H9 (cell line): Measurements from ENCODE around the gene AGL. TPM values are rescaled to one million over a fixed set of nuclear protein-coding genes. Genes with fewer than 3 reads are reported as not detected.
"Not testable (repeated sequence)": the region's sequence is repeated elsewhere in the genome, so short reads cannot be mapped to it uniquely, and the experiment has no call there.

Source experiments
- DNase-seq: peaks from one replicate; pipeline ENCODE4 v3.0.0-alpha.2; 2017
- H2AFZ ChIP-seq: one replicate; pipeline ENCODE4 v1.6.1; 2013; ENCODE audit warnings: mild to moderate bottlenecking, low read length, control low read depth, moderate library complexity
- H2AK5ac ChIP-seq: 2 replicates; pipeline ENCODE4 v1.6.1; 2013; ENCODE audit warnings: low read length, control low read depth, mixed read lengths; ENCODE audit not compliant: insufficient read length
- H2BK120ac ChIP-seq: one replicate; pipeline ENCODE4 v1.6.1; 2013; ENCODE audit warnings: low read depth, mild to moderate bottlenecking, low read length, control low read depth, inconsistent platforms; ENCODE audit not compliant: poor library complexity, severe bottlenecking
- H2BK12ac ChIP-seq: 2 replicates; pipeline ENCODE4 v1.6.1; 2013; ENCODE audit warnings: low read length, control low read depth, mixed read lengths, low read depth; ENCODE audit not compliant: insufficient read length
- H2BK15ac ChIP-seq: 2 replicates; pipeline ENCODE4 v1.6.1; 2013; ENCODE audit warnings: low read depth, low read length, control low read depth
- H2BK20ac ChIP-seq: one replicate; pipeline ENCODE4 v1.6.1; 2013; ENCODE audit warnings: low read depth, mild to moderate bottlenecking, low read length, control low read depth, inconsistent platforms; ENCODE audit not compliant: poor library complexity, severe bottlenecking
- H2BK5ac ChIP-seq: 2 replicates; pipeline ENCODE4 v1.6.1; 2013; ENCODE audit warnings: low read length, control low read depth, mixed read lengths; ENCODE audit not compliant: insufficient read length
- H3K14ac ChIP-seq: 2 replicates; pipeline ENCODE4 v1.6.1; 2013; ENCODE audit warnings: low read length, control low read depth; ENCODE audit not compliant: insufficient read depth
- H3K18ac ChIP-seq: 2 replicates; pipeline ENCODE4 v1.6.1; 2013; ENCODE audit warnings: low read depth, mild to moderate bottlenecking, mixed read lengths, low read length, control low read depth; ENCODE audit not compliant: insufficient read length
- H3K23ac ChIP-seq: 2 replicates; pipeline ENCODE4 v1.6.1; 2013; ENCODE audit warnings: low read length, control low read depth, mixed read lengths, low read depth; ENCODE audit not compliant: insufficient read length
- H3K23me2 ChIP-seq: 2 replicates; pipeline ENCODE4 v1.6.1; 2013; ENCODE audit warnings: low read depth, mild to moderate bottlenecking, mixed read lengths, low read length, control low read depth; ENCODE audit not compliant: insufficient read length, poor library complexity, severe bottlenecking
- H3K27ac ChIP-seq: 2 replicates; pipeline ENCODE4 v1.5.1; 2013; ENCODE audit warnings: low read length, control low read depth, mixed read lengths, low read depth; ENCODE audit not compliant: insufficient read length
- H3K27me3 ChIP-seq: 2 replicates; pipeline ENCODE4 v1.6.1; 2013; ENCODE audit warnings: low read length, control low read depth, inconsistent platforms; ENCODE audit not compliant: insufficient read depth
- H3K4ac ChIP-seq: 2 replicates; pipeline ENCODE4 v1.6.1; 2013; ENCODE audit warnings: low read depth, mild to moderate bottlenecking, control low read depth, inconsistent platforms, low read length, moderate library complexity
- H3K4me1 ChIP-seq: 2 replicates; pipeline ENCODE4 v1.6.1; 2013; ENCODE audit warnings: low read length, control low read depth, inconsistent platforms; ENCODE audit not compliant: insufficient read depth
- H3K4me2 ChIP-seq: 2 replicates; pipeline ENCODE4 v1.6.1; 2013; ENCODE audit warnings: low read length, control low read depth, mixed read lengths; ENCODE audit not compliant: insufficient read length, insufficient read depth
- H3K56ac ChIP-seq: 2 replicates; pipeline ENCODE4 v1.6.1; 2013; ENCODE audit warnings: low read depth, mild to moderate bottlenecking, mixed read lengths, low read length, control low read depth; ENCODE audit not compliant: insufficient read length
- H3K79me1 ChIP-seq: 2 replicates; pipeline ENCODE4 v1.6.1; 2013; ENCODE audit warnings: low read depth, mild to moderate bottlenecking, moderate library complexity, low read length, control low read depth, inconsistent platforms; ENCODE audit not compliant: insufficient read depth, poor library complexity, severe bottlenecking
- H3K79me2 ChIP-seq: 2 replicates; pipeline ENCODE4 v1.6.1; 2013; ENCODE audit warnings: low read length, control low read depth, inconsistent platforms; ENCODE audit not compliant: insufficient read depth
- H3K9ac ChIP-seq: 2 replicates; pipeline ENCODE4 v1.6.1; 2013; ENCODE audit warnings: low read length, control low read depth, mixed read lengths; ENCODE audit not compliant: insufficient read length; ENCODE audit errors: extremely low read depth
- H3K9me3 ChIP-seq: one replicate; pipeline ENCODE4 v1.6.1; 2013; ENCODE audit warnings: low read depth, low read length, inconsistent platforms; ENCODE audit not compliant: control insufficient read depth
- H3T11ph ChIP-seq: one replicate; pipeline ENCODE4 v1.6.1; 2013; ENCODE audit warnings: mild to moderate bottlenecking, low read length, control low read depth, inconsistent platforms
- H4K20me1 ChIP-seq: one replicate; pipeline ENCODE4 v1.6.1; 2013; ENCODE audit not compliant: control insufficient read depth, insufficient read length, insufficient read depth
- H4K5ac ChIP-seq: 2 replicates; pipeline ENCODE4 v1.6.1; 2013; ENCODE audit warnings: low read depth, mild to moderate bottlenecking, mixed read lengths, low read length, control low read depth; ENCODE audit not compliant: insufficient read length
- H4K8ac ChIP-seq: replicated peaks from 2 replicates; pipeline ENCODE4 v1.6.1; 2013; ENCODE audit warnings: low read length, control low read depth, mixed read lengths, low read depth; ENCODE audit not compliant: insufficient read length
- H4K91ac ChIP-seq: 2 replicates; pipeline ENCODE4 v1.6.1; 2013; ENCODE audit warnings: low read depth, mild to moderate bottlenecking, moderate library complexity, mixed read lengths, low read length, control low read depth; ENCODE audit not compliant: insufficient read length
- H3K27ac Mint-ChIP-seq, 3 experiments: 2 replicates in 2 of 3; 3 replicates in 1 of 3; pipeline ENCODE4 v1.8.0; 2020 to 2021; ENCODE audit warnings: mixed read lengths in 3 of 3, mild to moderate bottlenecking in 1 of 3, moderate library complexity in 1 of 3
- H3K27me3 Mint-ChIP-seq: 2 replicates; pipeline ENCODE4 v1.8.0; 2021; ENCODE audit warnings: low read depth, mild to moderate bottlenecking, moderate library complexity, mixed read lengths
- H3K36me3 Mint-ChIP-seq, 3 experiments: 2 replicates in 2 of 3; 3 replicates in 1 of 3; pipeline ENCODE4 v1.8.0; 2020 to 2021; ENCODE audit warnings: low read depth in 3 of 3, mixed read lengths in 3 of 3; ENCODE audit not compliant: insufficient read depth in 1 of 3
- H3K4me1 Mint-ChIP-seq, 2 experiments: 2 replicates each; pipeline ENCODE4 v1.8.0; 2020; ENCODE audit warnings: mixed read lengths in 2 of 2
- H3K4me3 Mint-ChIP-seq, 2 experiments: 2 replicates in 1 of 2; 3 replicates in 1 of 2; pipeline ENCODE4 v1.8.0; 2020 to 2021; ENCODE audit warnings: mild to moderate bottlenecking in 2 of 2, mixed read lengths in 2 of 2, moderate library complexity in 1 of 2
- H3K9me3 Mint-ChIP-seq, 2 experiments: 2 replicates in 1 of 2; 3 replicates in 1 of 2; pipeline ENCODE4 v1.8.0; 2020; ENCODE audit warnings: mild to moderate bottlenecking in 2 of 2, mixed read lengths in 2 of 2, moderate library complexity in 1 of 2
- WGBS: extraction: QIAGEN DNeasy Blood & Tissue Kit; methylation state at CpG from one replicate; pipeline ENCODE4 v1.1.7; 2013; ENCODE audit warnings: missing lambda C conversion rate, low lambda C conversion rate, mixed read lengths; ENCODE audit not compliant: insufficient read length; ENCODE audit errors: extremely low coverage; 5-methylcytosine and 5-hydroxymethylcytosine counted together
- total RNA-seq: library from RNA; stranded (reverse); gene quantifications from 2 replicates; pipeline ENCODE4 v1.2.1, GENCODE V29; 2021
- TF ChIP-seq, protein P1 (sequence below): fragments of 200-600 bp; sonication (generic); conservative IDR thresholded peaks from 3 replicates; pipeline ENCODE4 v1.8.0; 2021; ENCODE audit warnings: antibody characterized with exemption, mild to moderate bottlenecking

The AGL gene
- total RNA-seq, 1 experiment from 2014 or later, result 24.0 TPM

DNA sequence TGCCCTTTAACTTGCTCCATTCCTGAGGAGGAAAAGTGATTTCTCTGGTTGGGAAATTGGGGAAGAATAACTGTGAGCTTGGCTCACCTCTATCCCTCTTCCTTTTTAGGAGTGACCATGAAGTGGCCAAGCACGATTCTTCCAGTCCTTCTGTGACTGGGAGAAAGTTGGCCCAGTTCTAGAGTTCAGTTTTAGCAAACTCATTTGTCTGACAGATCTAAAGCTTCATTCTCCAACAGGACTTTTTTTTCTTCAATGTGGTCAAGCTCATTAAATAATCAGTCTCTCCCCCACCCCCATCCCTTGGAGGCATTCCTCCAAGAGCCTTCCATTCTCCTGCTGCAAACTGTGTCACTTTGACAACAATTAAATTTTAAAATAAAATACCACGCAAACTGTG lies 6.4 kb upstream of the AGL start:
- H2AFZ ChIP-seq, result no peak overlapping the region
- no peak overlapping the region for H3K9ac ChIP-seq
- H3K4me3 Mint-ChIP-seq, result no peak overlapping the region
- H4K91ac ChIP-seq, result no peak overlapping the region
- no peaks in the 10 kb centered on the region; the same call in 1 of the 2 replicates for H3K4me1 ChIP-seq
- H3K4ac ChIP-seq, result no peak overlapping the region
- no peaks in the 10 kb centered on the region for H4K20me1 ChIP-seq
- no peak overlapping the region for H4K5ac ChIP-seq
- H2AK5ac ChIP-seq, result no peak overlapping the region
- no peak overlapping the region for H2BK12ac ChIP-seq
- H3K9me3 ChIP-seq, result no peaks in the 10 kb centered on the region
- H4K8ac ChIP-seq, result no peak overlapping the region
- TF ChIP-seq, protein P1, sequence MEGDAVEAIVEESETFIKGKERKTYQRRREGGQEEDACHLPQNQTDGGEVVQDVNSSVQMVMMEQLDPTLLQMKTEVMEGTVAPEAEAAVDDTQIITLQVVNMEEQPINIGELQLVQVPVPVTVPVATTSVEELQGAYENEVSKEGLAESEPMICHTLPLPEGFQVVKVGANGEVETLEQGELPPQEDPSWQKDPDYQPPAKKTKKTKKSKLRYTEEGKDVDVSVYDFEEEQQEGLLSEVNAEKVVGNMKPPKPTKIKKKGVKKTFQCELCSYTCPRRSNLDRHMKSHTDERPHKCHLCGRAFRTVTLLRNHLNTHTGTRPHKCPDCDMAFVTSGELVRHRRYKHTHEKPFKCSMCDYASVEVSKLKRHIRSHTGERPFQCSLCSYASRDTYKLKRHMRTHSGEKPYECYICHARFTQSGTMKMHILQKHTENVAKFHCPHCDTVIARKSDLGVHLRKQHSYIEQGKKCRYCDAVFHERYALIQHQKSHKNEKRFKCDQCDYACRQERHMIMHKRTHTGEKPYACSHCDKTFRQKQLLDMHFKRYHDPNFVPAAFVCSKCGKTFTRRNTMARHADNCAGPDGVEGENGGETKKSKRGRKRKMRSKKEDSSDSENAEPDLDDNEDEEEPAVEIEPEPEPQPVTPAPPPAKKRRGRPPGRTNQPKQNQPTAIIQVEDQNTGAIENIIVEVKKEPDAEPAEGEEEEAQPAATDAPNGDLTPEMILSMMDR, result no peak
- no peak overlapping the region for H3K14ac ChIP-seq
- H3K79me1 ChIP-seq, result no peaks in the 10 kb centered on the region
- no peak overlapping the region for H2BK15ac ChIP-seq
- no peak overlapping the region for H3K27ac Mint-ChIP-seq
- H3K27me3 Mint-ChIP-seq, result no peaks in the 10 kb centered on the region
- H3K4me2 ChIP-seq, result no peak overlapping the region
- no peak overlapping the region for H2BK120ac ChIP-seq
- H3K27me3 ChIP-seq, result no peaks in the 10 kb centered on the region
- no peak overlapping the region for H3K23ac ChIP-seq
- no peak overlapping the region for H3T11ph ChIP-seq
- H3K9me3 Mint-ChIP-seq, result peaks cover 8 to 13% of the 10 kb centered on the region in 2 experiments; a peak in 4 of 5 replicates
- no peak overlapping the region for H2BK5ac ChIP-seq
- no peak overlapping the region for H3K56ac ChIP-seq
- no peaks in the 10 kb centered on the region for H3K23me2 ChIP-seq
- H3K79me2 ChIP-seq, result no peaks in the 10 kb centered on the region
- H3K36me3 Mint-ChIP-seq, result peaks cover 0 to 8% (median 2%) of the 10 kb centered on the region in 3 experiments; a peak in 2 of 7 replicates
- no peak overlapping the region for H3K18ac ChIP-seq
- no CpG with 5 or more reads among the region's 2 CpGs for WGBS
- peaks cover 7 to 14% of the 10 kb centered on the region in 2 experiments for H3K4me1 Mint-ChIP-seq
- H3K27ac ChIP-seq, result no peak overlapping the region
- H2BK20ac ChIP-seq, result no peak overlapping the region
- DNase-seq, result no peak

DNA sequence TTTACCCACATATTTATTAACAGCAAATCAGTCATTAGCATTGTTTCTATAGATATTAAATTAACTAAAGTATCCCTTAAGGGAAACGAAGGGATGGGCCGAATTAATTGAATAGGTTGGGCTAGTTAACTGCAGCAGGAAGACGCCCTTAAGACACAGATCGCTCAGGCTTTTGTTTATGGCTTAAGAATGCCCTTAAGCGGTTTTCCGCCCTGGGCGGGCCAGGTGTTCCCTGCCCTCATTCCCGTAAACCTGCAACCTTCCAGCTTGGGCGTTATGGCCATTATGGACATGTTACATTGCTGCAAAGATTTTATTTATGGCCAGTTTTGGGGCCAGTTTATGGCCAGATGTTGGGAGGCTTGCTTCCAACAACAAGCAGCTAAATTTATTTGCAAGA lies 5.0 kb upstream of the AGL start:
- H3K18ac ChIP-seq, H3K4me3 Mint-ChIP-seq, H2BK20ac ChIP-seq, H3K23me2 ChIP-seq, H3K56ac ChIP-seq, H3K27me3 Mint-ChIP-seq, H4K20me1 ChIP-seq, H2BK15ac ChIP-seq, H4K8ac ChIP-seq, H2BK120ac ChIP-seq, H3K4ac ChIP-seq, H3K9me3 Mint-ChIP-seq, H3T11ph ChIP-seq, H3K23ac ChIP-seq, H3K4me1 ChIP-seq, H3K9me3 ChIP-seq, H3K79me2 ChIP-seq, H2AFZ ChIP-seq, H2BK5ac ChIP-seq, H3K27me3 ChIP-seq, H3K9ac ChIP-seq, H2AK5ac ChIP-seq, H3K27ac ChIP-seq, H3K79me1 ChIP-seq, H4K91ac ChIP-seq, H3K14ac ChIP-seq, H3K27ac Mint-ChIP-seq, H4K5ac ChIP-seq, H3K36me3 Mint-ChIP-seq, H3K4me2 ChIP-seq, H2BK12ac ChIP-seq: not testable (repeated sequence)
- DNase-seq, result peak; percentile 65
- H3K4me1 Mint-ChIP-seq, result peaks cover 13 to 22% of the 10 kb centered on the region in 2 experiments
- no CpG with 5 or more reads among the region's 9 CpGs for WGBS
